Muscle layer of colon (tissue), 2 donors: ENCODE data around the gene CDCA4.
"Not testable (repeated sequence)": the region's sequence is repeated elsewhere in the genome, so short reads cannot be mapped to it uniquely, and the experiment has no call there.

Experiments
- H3K27ac ChIP-seq: one replicate; pipeline ENCODE4 v1.7.0; 2013; ENCODE audit warnings: low read depth, mild to moderate bottlenecking, low read length, moderate library complexity
- H3K27me3 ChIP-seq, 2 donors: one replicate each; pipeline ENCODE4 v1.7.0; 2013; ENCODE audit warnings: low read length in 2 of 2, mild to moderate bottlenecking in 2 of 2; ENCODE audit not compliant: insufficient read depth in 2 of 2, control insufficient read depth in 1 of 2
- H3K36me3 ChIP-seq: one replicate; pipeline ENCODE4 v1.7.0; 2013; ENCODE audit warnings: mild to moderate bottlenecking, low read length; ENCODE audit not compliant: insufficient read depth
- H3K4me1 ChIP-seq: one replicate; pipeline ENCODE4 v1.7.0; 2013; ENCODE audit warnings: mild to moderate bottlenecking, low read length; ENCODE audit not compliant: insufficient read depth
- H3K4me3 ChIP-seq, 2 donors: one replicate each; pipeline ENCODE4 v1.7.0; 2013; ENCODE audit warnings: low read length in 2 of 2, low read depth in 1 of 2, mild to moderate bottlenecking in 1 of 2, moderate library complexity in 1 of 2
- H3K9ac ChIP-seq: one replicate; pipeline ENCODE4 v1.7.0; 2013; ENCODE audit warnings: low read length
- H3K9me3 ChIP-seq: one replicate; pipeline ENCODE4 v1.7.0; 2013; ENCODE audit warnings: mild to moderate bottlenecking, low read length
- donor health status: abdominal sarcoma.
- donor health status: Adenocarcinoma of cecum.

CDCA4 gene

GRCh38 chr14:105045710-105046326, 24.9 kb upstream of the CDCA4 start:
- no peak overlapping the region for H3K9ac ChIP-seq
- no peaks in the 10 kb centered on the region for H3K4me1 ChIP-seq
- H3K27me3 ChIP-seq, result no peaks in the 10 kb centered on the region
- H3K27ac ChIP-seq, result no peak overlapping the region
- no peak overlapping the region for H3K4me3 ChIP-seq
- no peaks in the 10 kb centered on the region for H3K9me3 ChIP-seq
- H3K36me3 ChIP-seq, result no peaks in the 10 kb centered on the region

GRCh38 chr14:105043641-105044040, 22.8 kb upstream of the CDCA4 start:
- Histone ChIP-seq H3K4me1 (no peaks in the 10 kb centered on the region), H3K9ac (no peak overlapping the region), H3K4me3 (no peak overlapping the region), H3K36me3 (no peaks in the 10 kb centered on the region), H3K9me3 (no peaks in the 10 kb centered on the region), H3K27ac (no peak overlapping the region), H3K27me3 (no peaks in the 10 kb centered on the region)

GRCh38 chr14:105042813-105043212, 21.9 kb upstream of the CDCA4 start:
- Histone ChIP-seq H3K27ac (no peak overlapping the region), H3K9me3 (no peaks in the 10 kb centered on the region), H3K36me3 (no peaks in the 10 kb centered on the region), H3K4me3 (no peak overlapping the region), H3K4me1 (no peaks in the 10 kb centered on the region), H3K27me3 (no peaks in the 10 kb centered on the region), H3K9ac (no peak overlapping the region)

DNA sequence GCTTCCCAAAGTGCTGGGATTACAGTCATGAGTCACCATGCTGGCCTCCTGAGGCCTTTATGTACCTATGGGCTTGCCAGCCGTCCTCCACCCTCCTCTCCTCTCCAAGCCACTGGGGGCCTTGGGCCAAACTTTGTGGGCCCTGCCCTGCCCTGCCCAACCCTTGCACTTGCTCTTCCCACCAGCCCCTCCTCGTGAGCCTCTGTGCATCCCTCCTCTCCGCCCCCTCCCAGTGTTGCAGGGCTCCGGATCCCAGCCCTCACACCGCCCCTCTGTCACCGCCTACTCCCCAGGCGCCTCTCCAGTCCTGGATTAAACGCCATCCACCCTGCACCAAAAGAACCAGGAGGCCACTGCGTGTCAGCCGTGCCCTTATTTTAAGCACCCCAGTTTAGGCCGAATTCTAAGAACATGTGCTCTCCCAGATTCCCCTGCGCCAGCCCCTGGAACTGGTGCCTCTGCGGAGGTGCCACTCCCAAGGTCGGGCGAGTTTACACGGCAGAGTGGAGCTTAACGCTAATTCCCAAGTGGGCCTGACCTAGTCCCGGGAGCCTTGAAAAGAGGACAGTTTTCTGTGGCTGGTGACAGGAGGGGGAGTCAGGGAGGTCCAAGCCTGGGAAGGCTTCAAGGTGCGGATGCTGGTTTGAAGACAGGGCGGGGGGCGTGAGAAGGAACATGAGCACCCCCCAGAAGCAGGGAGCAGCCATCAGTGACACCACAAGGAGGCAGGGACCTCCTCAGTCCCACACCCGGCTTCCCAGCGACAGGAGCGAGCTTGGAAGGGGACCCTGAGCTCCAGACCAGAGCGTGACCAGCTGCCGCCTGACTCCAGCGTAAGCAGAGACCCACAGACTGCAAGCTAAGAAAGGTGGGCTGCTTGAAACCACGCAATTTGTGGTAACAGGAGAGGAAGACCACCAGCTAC, 21.2 kb upstream of the CDCA4 start:
- no peak overlapping the region for H3K9ac ChIP-seq
- no peak overlapping the region for H3K27ac ChIP-seq

GRCh38 chr14:105039458-105040205, 18.7 kb upstream of the CDCA4 start:
- Histone ChIP-seq H3K4me3 (no peak overlapping the region), H3K9ac (no peak overlapping the region), H3K27me3 (peaks cover 0 to 2% of the 10 kb centered on the region in 2 donors), H3K27ac (no peak overlapping the region), H3K4me1 (no peaks in the 10 kb centered on the region), H3K9me3 (no peaks in the 10 kb centered on the region), H3K36me3 (no peaks in the 10 kb centered on the region)

More for the DNA sequence above, 21.2 kb upstream of the CDCA4 start:
- no peaks in the 10 kb centered on the region for H3K4me1 ChIP-seq
- no peaks in the 10 kb centered on the region for H3K27me3 ChIP-seq
- no peak overlapping the region for H3K4me3 ChIP-seq
- no peaks in the 10 kb centered on the region for H3K36me3 ChIP-seq
- no peaks in the 10 kb centered on the region for H3K9me3 ChIP-seq

GRCh38 chr14:105035616-105036015, 14.7 kb upstream of the CDCA4 start:
- H3K36me3 ChIP-seq, H3K27ac ChIP-seq, H3K9me3 ChIP-seq, H3K4me3 ChIP-seq, H3K4me1 ChIP-seq, H3K9ac ChIP-seq: not testable (repeated sequence)
- H3K27me3 ChIP-seq, result peaks cover 0 to 17% of the 10 kb centered on the region in 2 donors

- Histone ChIP-seq H3K9me3 (no peaks in the 10 kb centered on the region), H3K27me3 (peaks cover 0 to 17% of the 10 kb centered on the region in 2 donors), H3K4me1 (no peaks in the 10 kb centered on the region), H3K27ac (no peak overlapping the region), H3K4me3 (no peak overlapping the region), H3K9ac (no peak overlapping the region), H3K36me3 (no peaks in the 10 kb centered on the region)
Measured at GRCh38 chr14:105034315-105035039, 13.6 kb upstream of the CDCA4 start.

DNA sequence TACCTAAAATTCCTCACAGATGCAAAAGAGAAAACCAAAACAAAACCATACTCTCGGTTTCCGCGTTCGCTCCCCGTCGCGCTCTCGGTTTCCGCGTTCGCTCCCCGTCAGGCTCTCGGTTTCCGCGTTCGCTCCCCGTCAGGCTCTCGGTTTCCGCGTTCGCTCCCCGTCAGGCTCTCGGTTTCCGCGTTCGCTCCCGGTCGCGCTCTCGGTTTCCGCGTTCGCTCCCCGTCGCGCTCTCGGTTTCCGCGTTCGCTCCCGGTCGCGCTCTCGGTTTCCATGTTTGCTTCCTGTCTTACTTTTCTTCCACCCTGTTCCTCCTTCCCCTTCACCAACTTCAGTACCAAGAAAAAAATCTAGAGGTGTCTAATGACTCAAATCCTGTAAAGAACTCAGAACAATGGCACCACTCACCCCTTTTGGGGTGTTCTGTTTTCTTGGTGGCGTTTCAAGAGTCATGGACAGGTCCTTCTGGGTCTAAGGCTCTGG, 12.6 kb upstream of the CDCA4 start:
- not testable (repeated sequence) for H3K9ac ChIP-seq, H3K36me3 ChIP-seq, H3K9me3 ChIP-seq, H3K27ac ChIP-seq, H3K4me1 ChIP-seq
- Histone ChIP-seq H3K4me3 (peak overlapping the region; percentile 16 to 41), H3K27me3 (peaks cover 0 to 17% of the 10 kb centered on the region in 2 donors)

DNA sequence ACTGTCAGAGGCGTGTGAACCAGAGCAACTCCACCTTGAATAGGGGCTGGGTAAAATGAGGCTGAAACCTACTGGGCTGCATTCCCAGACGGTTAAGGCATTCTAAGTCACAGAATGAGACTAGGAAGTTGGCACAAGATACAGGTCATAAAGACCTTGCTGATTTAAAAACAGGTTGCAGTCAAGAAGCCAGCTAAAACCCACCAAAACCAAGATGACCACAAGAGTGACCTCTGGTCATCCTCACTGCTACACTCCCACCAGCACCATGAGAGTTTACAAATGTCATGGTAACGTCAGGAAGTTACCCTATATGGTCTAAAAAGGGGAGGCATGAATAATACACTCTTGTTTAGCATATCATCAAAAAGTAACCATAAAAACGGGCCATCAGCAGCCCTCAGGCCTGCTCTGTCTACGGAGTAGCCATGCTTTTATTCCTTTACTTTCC, 11.6 kb upstream of the CDCA4 start:
- H3K9ac ChIP-seq, H3K4me1 ChIP-seq, H3K36me3 ChIP-seq, H3K4me3 ChIP-seq, H3K27ac ChIP-seq, H3K9me3 ChIP-seq: not testable (repeated sequence)
- H3K27me3 ChIP-seq, result peaks cover 0 to 17% of the 10 kb centered on the region in 2 donors

- no peak overlapping the region for H3K27ac ChIP-seq
Measured at GRCh38 chr14:105030836-105031396, 10.0 kb upstream of the CDCA4 start.

More at GRCh38 chr14:105030836-105031396, 10.0 kb upstream of the CDCA4 start:
- H3K36me3 ChIP-seq, result no peaks in the 10 kb centered on the region
- no peaks in the 10 kb centered on the region for H3K4me1 ChIP-seq
- H3K9me3 ChIP-seq, result no peaks in the 10 kb centered on the region
- H3K4me3 ChIP-seq, result no peak overlapping the region
- H3K27me3 ChIP-seq, result peaks cover 0 to 17% of the 10 kb centered on the region in 2 donors
- H3K9ac ChIP-seq, result no peak overlapping the region
